Measurements from ENCODE around the gene UBR3.

UBR3 gene

GRCh38 chr2:170013802-170014551 is 186.7 kb downstream of the UBR3 start:
- peak; percentile 87 for DNase-seq

GRCh38 chr2:170014769-170015168 is 187.5 kb downstream of the UBR3 start:
- no peak for DNase-seq

- no peak for DNase-seq
Measured at GRCh38 chr2:170017860-170018532, 190.7 kb downstream of the UBR3 start.

GRCh38 chr2:170019060-170019805 is 192.0 kb downstream of the UBR3 start:
- no peak for DNase-seq

- DNase-seq, result no peak
Measured at GRCh38 chr2:170020777-170021176, 193.5 kb downstream of the UBR3 start.

GRCh38 chr2:170022692-170023091 is 195.4 kb downstream of the UBR3 start:
- peak; percentile 99 for DNase-seq

GRCh38 chr2:170024721-170025120 is 197.5 kb downstream of the UBR3 start:
- no peak for DNase-seq

GRCh38 chr2:170025223-170025622 is 198.0 kb downstream of the UBR3 start:
- no peak for DNase-seq

GRCh38 chr2:170026361-170026760 is 199.1 kb downstream of the UBR3 start:
- no peak for DNase-seq

- DNase-seq, result no peak
Measured at GRCh38 chr2:170029551-170029950, 202.3 kb downstream of the UBR3 start.

- no peak for DNase-seq
Measured at GRCh38 chr2:170030040-170030439, 202.8 kb downstream of the UBR3 start.

GRCh38 chr2:170031288-170031687 is 204.0 kb downstream of the UBR3 start:
- DNase-seq, result no peak

GRCh38 chr2:170034596-170034995 is 207.3 kb downstream of the UBR3 start:
- no peak for DNase-seq

GRCh38 chr2:170038734-170039133 is 211.5 kb downstream of the UBR3 start:
- DNase-seq, result no peak

GRCh38 chr2:170039401-170040172 is 212.3 kb downstream of the UBR3 start:
- no peak for DNase-seq

GRCh38 chr2:170044751-170045478 is 217.7 kb downstream of the UBR3 start:
- DNase-seq, result no peak

GRCh38 chr2:170047331-170048065 is 220.2 kb downstream of the UBR3 start:
- DNase-seq, result no peak

- no peak for DNase-seq
Measured at GRCh38 chr2:170052151-170052550, 224.9 kb downstream of the UBR3 start.

- no peak for DNase-seq
Measured at GRCh38 chr2:170054997-170055396, 227.7 kb downstream of the UBR3 start.

GRCh38 chr2:170056900-170057299 is 229.6 kb downstream of the UBR3 start:
- no peak for DNase-seq

- DNase-seq, result no peak
Measured at GRCh38 chr2:170063456-170064235, 236.4 kb downstream of the UBR3 start.

Data from NCI-H1694 treated with DMSO at 0.1 percent for 48 hours (cell line).